ENCODE results near the gene GADD45B. TPM values are rescaled to one million over a fixed set of nuclear protein-coding genes. Genes with fewer than 3 reads are reported as not detected.

Gene GADD45B
- total and polyA plus RNA-seq, 3 donors from 2014 or later: 16.9 to 59.7 (median 30.5) TPM

GRCh38 chr19:2494447-2495129 is 18.7 kb downstream of the GADD45B start:
- H3K4me1 ChIP-seq: peaks cover 23% of the 10 kb centered on the region
- intact Hi-C loops (cut with DNase I; ENCODE audit: low total_unique reads): no loop called here

GRCh38 chr19:2495130-2495641 is 19.3 kb downstream of the GADD45B start:
- TF ChIP-seq, protein P1, sequence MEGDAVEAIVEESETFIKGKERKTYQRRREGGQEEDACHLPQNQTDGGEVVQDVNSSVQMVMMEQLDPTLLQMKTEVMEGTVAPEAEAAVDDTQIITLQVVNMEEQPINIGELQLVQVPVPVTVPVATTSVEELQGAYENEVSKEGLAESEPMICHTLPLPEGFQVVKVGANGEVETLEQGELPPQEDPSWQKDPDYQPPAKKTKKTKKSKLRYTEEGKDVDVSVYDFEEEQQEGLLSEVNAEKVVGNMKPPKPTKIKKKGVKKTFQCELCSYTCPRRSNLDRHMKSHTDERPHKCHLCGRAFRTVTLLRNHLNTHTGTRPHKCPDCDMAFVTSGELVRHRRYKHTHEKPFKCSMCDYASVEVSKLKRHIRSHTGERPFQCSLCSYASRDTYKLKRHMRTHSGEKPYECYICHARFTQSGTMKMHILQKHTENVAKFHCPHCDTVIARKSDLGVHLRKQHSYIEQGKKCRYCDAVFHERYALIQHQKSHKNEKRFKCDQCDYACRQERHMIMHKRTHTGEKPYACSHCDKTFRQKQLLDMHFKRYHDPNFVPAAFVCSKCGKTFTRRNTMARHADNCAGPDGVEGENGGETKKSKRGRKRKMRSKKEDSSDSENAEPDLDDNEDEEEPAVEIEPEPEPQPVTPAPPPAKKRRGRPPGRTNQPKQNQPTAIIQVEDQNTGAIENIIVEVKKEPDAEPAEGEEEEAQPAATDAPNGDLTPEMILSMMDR (IDR thresholded peaks at IDR 0.05): no peak
- TF ChIP-seq POLR2A (IDR thresholded peaks at IDR 0.05): no peak
- peaks cover 21% of the 10 kb centered on the region for H3K4me1 ChIP-seq
- intact Hi-C loops (cut with DNase I; ENCODE audit: low total_unique reads): no loop called here
- H3K27ac ChIP-seq: peak overlapping the region; percentile 90 to 92
- H3K27me3 ChIP-seq: no peaks in the 10 kb centered on the region
- no peaks in the 10 kb centered on the region for H3K36me3 ChIP-seq (ENCODE audit: low read depth, missing control alignments)
- peak; percentile 93 for DNase-seq
- no peaks in the 10 kb centered on the region for H3K9me3 ChIP-seq
- H3K4me3 ChIP-seq: peak overlapping the region; percentile 55 to 66
- WGBS, 2 donors: 1% methylated on average over 10 to 15 of the region's 26 CpGs

More at GRCh38 chr19:2494447-2495129, 18.7 kb downstream of the GADD45B start:
- 9% methylated on average over 35 of the region's 72 CpGs; no CpG with 5 or more reads in 1 of the 2 donors for WGBS, 2 donors
- peak; percentile 74 for DNase-seq
- Histone ChIP-seq H3K36me3 (ENCODE audit: low read depth, missing control alignments) (no peaks in the 10 kb centered on the region), H3K9me3 (no peaks in the 10 kb centered on the region), H3K4me3 (peak overlapping the region; percentile 55 to 66), H3K27me3 (no peaks in the 10 kb centered on the region), H3K27ac (peak overlapping the region; percentile 90 to 92)
- TF ChIP-seq, protein P1 (IDR thresholded peaks at IDR 0.05): no peak
- TF ChIP-seq POLR2A (IDR thresholded peaks at IDR 0.05): no peak

DNA sequence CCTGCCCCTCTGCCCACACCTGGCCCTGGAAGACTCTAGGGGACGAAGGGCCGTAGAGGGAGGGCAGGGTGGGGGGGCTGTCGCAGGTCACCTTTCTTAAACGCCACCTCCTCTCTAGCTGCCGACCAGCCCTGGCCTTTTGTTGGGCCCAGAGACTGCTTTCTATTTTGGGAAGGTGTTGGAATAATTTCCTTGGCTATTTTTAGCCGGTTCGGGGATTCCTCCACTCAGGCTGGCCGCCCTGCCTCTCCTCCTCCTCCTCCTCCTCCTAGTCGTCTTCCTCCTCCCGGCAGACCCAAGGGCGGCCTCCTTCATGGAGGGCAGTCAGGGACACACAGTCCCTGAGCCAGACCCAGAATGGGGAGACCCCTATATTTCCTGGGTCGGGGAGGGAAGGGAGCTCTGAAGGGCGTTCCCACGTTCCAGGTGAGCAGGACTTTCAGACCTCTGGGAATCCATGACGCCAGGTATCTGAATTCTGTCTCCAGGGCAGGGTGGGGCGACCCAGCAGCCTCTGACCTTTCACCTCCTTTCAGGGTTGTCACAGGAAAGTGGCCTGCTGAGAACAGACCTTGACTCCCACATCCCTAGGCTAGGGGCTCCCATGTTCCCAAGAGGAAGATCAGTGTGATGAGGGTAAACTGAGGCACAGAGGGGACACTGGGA is 19.9 kb downstream of the GADD45B start:
- DNase-seq: peak; percentile 73
- H3K9me3 ChIP-seq: no peaks in the 10 kb centered on the region
- no peaks in the 10 kb centered on the region for H3K36me3 ChIP-seq (ENCODE audit: low read depth, missing control alignments)
- H3K4me1 ChIP-seq: peaks cover 25% of the 10 kb centered on the region
- H3K4me3 ChIP-seq: peak overlapping the region; percentile 55 to 66
- intact Hi-C loops (cut with DNase I; ENCODE audit: low total_unique reads): no loop called here
- H3K27me3 ChIP-seq: no peaks in the 10 kb centered on the region
- TF ChIP-seq, protein P1 (IDR thresholded peaks at IDR 0.05): no peak
- TF ChIP-seq POLR2A (IDR thresholded peaks at IDR 0.05): no peak
- H3K27ac ChIP-seq: peak overlapping the region; percentile 90 to 92
- 15 to 22% methylated on average over 6 to 16 of the region's 16 CpGs for WGBS, 2 donors

- Histone ChIP-seq H3K36me3 (ENCODE audit: low read depth, missing control alignments) (no peaks in the 10 kb centered on the region), H3K4me3 (no peak overlapping the region), H3K27me3 (no peaks in the 10 kb centered on the region), H3K27ac (no peak overlapping the region), H3K9me3 (no peaks in the 10 kb centered on the region), H3K4me1 (peaks cover 26% of the 10 kb centered on the region)
- 88 to 89% methylated on average over 9 to 10 of the region's 10 CpGs for WGBS, 2 donors
- intact Hi-C loops (cut with DNase I; ENCODE audit: low total_unique reads): no loop called here
- no peak for DNase-seq
- TF ChIP-seq, protein P1 (IDR thresholded peaks at IDR 0.05): no peak
- TF ChIP-seq POLR2A (IDR thresholded peaks at IDR 0.05): no peak
Measured at GRCh38 chr19:2497186-2497585, 21.3 kb downstream of the GADD45B start.
